Caco-2 (cell line): ENCODE measurements around the gene POU5F2. TPM values are rescaled to one million over a fixed set of nuclear protein-coding genes. Genes with fewer than 3 reads are reported as not detected.

Source experiments
- BruUV-seq: library from RNA; stranded (reverse); fragments of 400-500 nt; replicated peaks from 2 replicates; lab custom pipeline; 2021; lab: Mats Ljungman, UMichigan
- CTCF ChIA-PET: fragments of 300-600 bp; sonication (Branson Sonifier 250); formaldehyde crosslinking; loops from one replicate; lab custom pipeline; 2022; ENCODE audit warnings: antibody characterized with exemption; lab: Charles Lee
- POLR2A ChIA-PET: fragments of 300-600 bp; sonication (Branson Sonifier 250); formaldehyde crosslinking; loops from one replicate; lab custom pipeline; 2022; ENCODE audit warnings: antibody characterized with exemption; lab: Charles Lee
- DNase-seq, 2 experiments: peaks; one replicate each; pipeline versions ENCODE4 v3.0.0 to v3.0.0-alpha.2; 2020 to 2022
- H3K27me3 ChIP-seq: replicated peaks from 2 replicates; pipeline ENCODE4 v1.6.0; 2011; ENCODE audit warnings: low read length; ENCODE audit not compliant: control insufficient read depth, insufficient read depth
- H3K36me3 ChIP-seq: 2 replicates; pipeline ENCODE4 v1.5.1; 2011; ENCODE audit warnings: low read length; ENCODE audit not compliant: control insufficient read depth, insufficient read depth
- H3K4me1 ChIP-seq: fragments of 250-450 bp; sonication (Bioruptor Pico); 2 replicates; pipeline ENCODE4 v1.5.1; 2020; ENCODE audit warnings: mild to moderate bottlenecking
- H3K4me3 ChIP-seq: 2 replicates; pipeline ENCODE4 v1.5.1; 2011; ENCODE audit warnings: low read depth, mild to moderate bottlenecking, control low read depth, low read length
- H3K9me3 ChIP-seq: fragments of 250-450 bp; sonication (Bioruptor Pico); 2 replicates; pipeline ENCODE4 v1.5.1; 2020; ENCODE audit warnings: mild to moderate bottlenecking, moderate library complexity
- H3K27ac Mint-ChIP-seq: one replicate; pipeline ENCODE4 v1.8.0; 2022; ENCODE audit warnings: mixed read lengths; ENCODE audit not compliant: unreplicated experiment
- H3K27me3 Mint-ChIP-seq: one replicate; pipeline ENCODE4 v1.8.0; 2022; ENCODE audit warnings: mixed read lengths; ENCODE audit not compliant: insufficient read depth, unreplicated experiment
- H3K36me3 Mint-ChIP-seq: one replicate; pipeline ENCODE4 v1.8.0; 2022; ENCODE audit warnings: mild to moderate bottlenecking, mixed read lengths; ENCODE audit not compliant: insufficient read depth, unreplicated experiment
- H3K4me1 Mint-ChIP-seq: one replicate; pipeline ENCODE4 v1.8.0; 2022; ENCODE audit warnings: low read depth, mixed read lengths; ENCODE audit not compliant: unreplicated experiment
- H3K4me3 Mint-ChIP-seq: one replicate; pipeline ENCODE4 v1.8.0; 2022; ENCODE audit warnings: mild to moderate bottlenecking, moderate library complexity, mixed read lengths; ENCODE audit not compliant: unreplicated experiment
- H3K9me3 Mint-ChIP-seq: one replicate; pipeline ENCODE4 v1.8.0; 2022; ENCODE audit warnings: mixed read lengths; ENCODE audit not compliant: unreplicated experiment
- intact Hi-C: fragments of 100-400 bp; cut with micrococcal nuclease; formaldehyde crosslinking; loops from one replicate; pipeline ENCODE4 v1.10.0; 2022; ENCODE audit not compliant: unreplicated experiment
- total RNA-seq: library from RNA; stranded (reverse); gene quantifications from 2 replicates; pipeline ENCODE4 v1.2.3, GENCODE V29; 2022
- TF ChIP-seq, protein P1 (sequence below), 2 experiments: fragments of 200-600 bp in 1 of 2; IDR thresholded peaks; 1 replicate in 1 of 2; 2 replicates in 1 of 2; pipeline versions ENCODE4 v1.5.1 to v1.8.0; 2011 to 2022; ENCODE audit warnings: antibody characterized with exemption in 1 of 2, control low read depth in 1 of 2, inconsistent platforms in 1 of 2, low read depth in 1 of 2, low read length in 1 of 2, mild to moderate bottlenecking in 1 of 2, moderate library complexity in 1 of 2; ENCODE audit not compliant: insufficient read depth in 1 of 2, severe bottlenecking in 1 of 2, unreplicated experiment in 1 of 2

POU5F2 gene
- total RNA-seq, 1 experiment from 2014 or later: 0.59 TPM

DNA sequence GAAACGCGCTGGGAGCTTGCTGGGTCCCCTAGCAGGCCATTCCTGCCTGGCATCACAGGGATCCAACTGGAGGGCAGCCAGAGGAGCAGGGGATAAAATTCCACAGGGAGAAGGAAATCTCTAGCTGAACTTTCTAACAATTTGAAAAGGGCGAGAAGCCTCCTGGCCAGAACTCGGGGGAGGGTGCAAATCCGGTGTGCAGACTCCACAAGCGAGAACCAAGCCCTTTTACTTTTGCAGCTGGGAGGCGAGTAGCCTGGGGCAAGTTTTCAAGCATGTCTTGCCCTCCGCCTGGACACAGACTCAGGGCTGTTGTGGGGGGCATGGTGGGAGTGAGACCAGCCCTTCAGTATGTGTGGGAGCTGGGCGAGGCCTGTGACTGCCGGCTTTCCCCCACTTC is 14.3 kb upstream of the POU5F2 start:
- peaks cover 12% of the 10 kb centered on the region for H3K9me3 ChIP-seq
- no peaks in the 10 kb centered on the region for H3K36me3 ChIP-seq
- H3K4me3 ChIP-seq: no peak overlapping the region
- H3K4me1 Mint-ChIP-seq: no peaks in the 10 kb centered on the region
- no peaks in the 10 kb centered on the region for H3K27me3 ChIP-seq
- ChIA-PET POLR2A (no interaction called here), CTCF (no interaction called here)
- no peak for DNase-seq
- H3K9me3 Mint-ChIP-seq: peaks cover 24% of the 10 kb centered on the region
- intact Hi-C loops: no loop called here
- H3K27ac Mint-ChIP-seq: no peak overlapping the region
- H3K4me3 Mint-ChIP-seq: no peak overlapping the region
- H3K36me3 Mint-ChIP-seq: no peaks in the 10 kb centered on the region
- TF ChIP-seq, protein P1, sequence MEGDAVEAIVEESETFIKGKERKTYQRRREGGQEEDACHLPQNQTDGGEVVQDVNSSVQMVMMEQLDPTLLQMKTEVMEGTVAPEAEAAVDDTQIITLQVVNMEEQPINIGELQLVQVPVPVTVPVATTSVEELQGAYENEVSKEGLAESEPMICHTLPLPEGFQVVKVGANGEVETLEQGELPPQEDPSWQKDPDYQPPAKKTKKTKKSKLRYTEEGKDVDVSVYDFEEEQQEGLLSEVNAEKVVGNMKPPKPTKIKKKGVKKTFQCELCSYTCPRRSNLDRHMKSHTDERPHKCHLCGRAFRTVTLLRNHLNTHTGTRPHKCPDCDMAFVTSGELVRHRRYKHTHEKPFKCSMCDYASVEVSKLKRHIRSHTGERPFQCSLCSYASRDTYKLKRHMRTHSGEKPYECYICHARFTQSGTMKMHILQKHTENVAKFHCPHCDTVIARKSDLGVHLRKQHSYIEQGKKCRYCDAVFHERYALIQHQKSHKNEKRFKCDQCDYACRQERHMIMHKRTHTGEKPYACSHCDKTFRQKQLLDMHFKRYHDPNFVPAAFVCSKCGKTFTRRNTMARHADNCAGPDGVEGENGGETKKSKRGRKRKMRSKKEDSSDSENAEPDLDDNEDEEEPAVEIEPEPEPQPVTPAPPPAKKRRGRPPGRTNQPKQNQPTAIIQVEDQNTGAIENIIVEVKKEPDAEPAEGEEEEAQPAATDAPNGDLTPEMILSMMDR (IDR thresholded peaks at IDR 0.05; ENCODE audit: insufficient read depth in 1 of 2, low read depth in 1 of 2, low read length in 1 of 2, severe bottlenecking in 1 of 2, unreplicated experiment in 1 of 2): no peak
- no TSS peak for BruUV-seq
- no peaks in the 10 kb centered on the region for H3K27me3 Mint-ChIP-seq
- no peaks in the 10 kb centered on the region for H3K4me1 ChIP-seq

DNA sequence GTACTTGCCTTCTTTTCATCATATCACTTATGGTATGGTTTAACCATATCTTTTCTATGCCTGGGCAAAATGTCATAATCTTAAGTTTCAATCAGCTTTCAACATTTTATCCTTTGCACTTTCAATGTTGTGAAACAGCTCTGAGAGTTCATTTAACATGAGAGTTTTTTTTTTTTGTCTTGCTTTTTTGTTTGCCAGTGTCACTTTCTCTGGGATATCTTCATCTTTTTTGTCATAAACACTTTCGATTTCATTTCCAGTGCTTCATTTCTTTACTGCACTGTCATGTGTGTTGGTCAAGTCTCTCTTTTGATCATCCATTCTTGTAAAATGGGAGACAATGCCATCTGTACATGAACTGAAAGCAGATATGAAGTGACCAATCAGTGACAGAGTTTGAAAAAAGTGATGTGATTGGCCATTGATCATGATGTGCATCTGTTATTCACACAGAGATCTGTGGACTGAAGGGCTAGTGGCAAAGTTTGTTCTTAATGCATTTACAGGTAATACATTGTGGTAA is 7.5 kb upstream of the POU5F2 start:
- H3K4me1 ChIP-seq: no peaks in the 10 kb centered on the region
- no peaks in the 10 kb centered on the region for H3K27me3 ChIP-seq
- no peak overlapping the region for H3K4me3 Mint-ChIP-seq
- intact Hi-C loops: no loop called here
- DNase-seq: no peak
- ChIA-PET POLR2A (no interaction called here), CTCF (no interaction called here)
- TF ChIP-seq, protein P1 (IDR thresholded peaks at IDR 0.05; ENCODE audit: insufficient read depth in 1 of 2, low read depth in 1 of 2, low read length in 1 of 2, severe bottlenecking in 1 of 2, unreplicated experiment in 1 of 2): no peak
- H3K4me3 ChIP-seq: no peak overlapping the region
- no peaks in the 10 kb centered on the region for H3K9me3 ChIP-seq
- no peaks in the 10 kb centered on the region for H3K36me3 Mint-ChIP-seq
- no peak overlapping the region for H3K27ac Mint-ChIP-seq
- H3K36me3 ChIP-seq: no peaks in the 10 kb centered on the region
- no peaks in the 10 kb centered on the region for H3K27me3 Mint-ChIP-seq
- no peaks in the 10 kb centered on the region for H3K4me1 Mint-ChIP-seq
- BruUV-seq: no TSS peak
- H3K9me3 Mint-ChIP-seq: no peaks in the 10 kb centered on the region

DNA sequence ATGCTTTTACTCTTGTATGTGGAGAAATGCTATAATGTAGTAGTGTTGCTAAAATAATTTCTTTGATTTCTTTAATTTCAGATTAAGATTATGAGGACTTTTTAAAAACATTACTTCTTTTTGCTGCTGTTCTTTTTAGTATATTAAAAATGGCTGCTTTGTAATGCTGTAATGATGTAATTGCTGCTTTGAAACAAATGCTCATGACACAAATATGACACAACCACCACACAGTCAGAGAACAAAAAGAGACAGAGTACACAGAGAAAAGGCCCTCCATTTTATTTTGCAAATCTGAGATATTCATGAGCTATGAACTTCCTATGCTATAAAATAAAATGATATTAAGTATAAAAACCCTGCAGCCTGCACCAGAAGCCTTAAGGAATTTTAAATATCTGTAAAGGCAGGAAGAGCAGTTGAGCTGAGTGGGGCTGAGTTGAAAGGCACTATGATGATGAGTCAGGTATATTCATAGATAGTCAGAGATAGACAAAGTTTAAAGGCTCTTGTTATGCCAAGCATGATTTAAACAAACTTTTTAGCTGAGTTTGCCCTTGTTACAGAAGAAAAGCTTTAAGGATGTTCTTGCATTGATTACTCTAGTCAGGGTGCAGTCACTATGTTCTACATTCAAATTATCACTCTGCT is 5.1 kb upstream of the POU5F2 start:
- Histone ChIP-seq H3K9me3 (no peaks in the 10 kb centered on the region), H3K4me3 (no peak overlapping the region), H3K4me1 (no peaks in the 10 kb centered on the region), H3K36me3 (no peaks in the 10 kb centered on the region), H3K27me3 (no peaks in the 10 kb centered on the region)
- H3K27me3 Mint-ChIP-seq: no peaks in the 10 kb centered on the region
- no peaks in the 10 kb centered on the region for H3K36me3 Mint-ChIP-seq
- CTCF ChIA-PET: no interaction called here
- no TSS peak for BruUV-seq
- H3K9me3 Mint-ChIP-seq: no peaks in the 10 kb centered on the region
- DNase-seq: no peak
- H3K4me1 Mint-ChIP-seq: no peaks in the 10 kb centered on the region
- no peak overlapping the region for H3K4me3 Mint-ChIP-seq
- H3K27ac Mint-ChIP-seq: no peak overlapping the region
- TF ChIP-seq, protein P1 (IDR thresholded peaks at IDR 0.05; ENCODE audit: insufficient read depth in 1 of 2, low read depth in 1 of 2, low read length in 1 of 2, severe bottlenecking in 1 of 2, unreplicated experiment in 1 of 2): no peak
- intact Hi-C loops: no loop called here
- POLR2A ChIA-PET: no interaction called here
